NCI-H2107 (cell line): ENCODE results near the gene CDCP1.
"Not testable (repeated sequence)": the region's sequence is repeated elsewhere in the genome, so short reads cannot be mapped to it uniquely, and the experiment has no call there.

Experiments
- DNase-seq: peaks from one replicate; lab custom pipeline; 2025; lab: John Stamatoyannopoulos, UW

The CDCP1 gene

GRCh38 chr3:45083023-45083422, 63.2 kb downstream of the CDCP1 start:
- DNase-seq = no peak

- no peak for DNase-seq
Measured at GRCh38 chr3:45082142-45082538, 64.0 kb downstream of the CDCP1 start.

GRCh38 chr3:45081506-45082141, 64.6 kb downstream of the CDCP1 start:
- no peak for DNase-seq

- DNase-seq = no peak
Measured at GRCh38 chr3:45080824-45081223, 65.4 kb downstream of the CDCP1 start.

GRCh38 chr3:45079715-45080114, 66.5 kb downstream of the CDCP1 start:
- DNase-seq = no peak

- no peak for DNase-seq
Measured at GRCh38 chr3:45078910-45079522, 67.2 kb downstream of the CDCP1 start.

- not testable (repeated sequence) for DNase-seq
Measured at GRCh38 chr3:45078256-45078655, 67.9 kb downstream of the CDCP1 start.

GRCh38 chr3:45075821-45076625, 70.2 kb downstream of the CDCP1 start:
- no peak for DNase-seq

- no peak for DNase-seq
Measured at GRCh38 chr3:45071075-45071474, 75.1 kb downstream of the CDCP1 start.

- no peak for DNase-seq
Measured at GRCh38 chr3:45067941-45068340, 78.2 kb downstream of the CDCP1 start.

- no peak for DNase-seq
Measured at GRCh38 chr3:45067486-45067885, 78.7 kb downstream of the CDCP1 start.

- DNase-seq = no peak
Measured at GRCh38 chr3:45066109-45066801, 79.9 kb downstream of the CDCP1 start.

GRCh38 chr3:45065373-45065720, 80.8 kb downstream of the CDCP1 start:
- no peak for DNase-seq

GRCh38 chr3:45064512-45065372, 81.4 kb downstream of the CDCP1 start:
- DNase-seq = no peak

- no peak for DNase-seq
Measured at GRCh38 chr3:45062697-45063070, 83.5 kb downstream of the CDCP1 start.

- no peak for DNase-seq
Measured at GRCh38 chr3:45060165-45060892, 85.8 kb downstream of the CDCP1 start.

GRCh38 chr3:45059132-45059531, 87.0 kb downstream of the CDCP1 start:
- no peak for DNase-seq

- DNase-seq = no peak
Measured at GRCh38 chr3:45057557-45057956, 88.6 kb downstream of the CDCP1 start.

GRCh38 chr3:45056608-45057301, 89.4 kb downstream of the CDCP1 start:
- DNase-seq = no peak

GRCh38 chr3:45055411-45056143, 90.6 kb downstream of the CDCP1 start:
- DNase-seq = no peak
